Endothelial cell of umbilical vein (primary cell): ENCODE results near the gene CLEC20A. TPM values are rescaled to one million over a fixed set of nuclear protein-coding genes. Genes with fewer than 3 reads are reported as not detected.

Experiments used
- BruUV-seq: library from RNA; stranded (reverse); fragments of 400-500 nt; replicated peaks from 2 replicates; lab custom pipeline; 2021; lab: Mats Ljungman, UMichigan
- CTCF ChIA-PET: fragments of 300-600, 350-600 bp; sonication (Branson Sonifier 250); formaldehyde crosslinking; loops from one replicate; lab custom pipeline; 2021; ENCODE audit warnings: antibody characterized with exemption, inconsistent platforms; lab: Charles Lee
- POLR2A ChIA-PET: fragments of 300-600, 350-600 bp; sonication (Branson Sonifier 250); formaldehyde crosslinking; loops from one replicate; lab custom pipeline; 2021; ENCODE audit warnings: antibody characterized with exemption, inconsistent platforms; lab: Charles Lee
- DNase-seq: peaks from one replicate; pipeline ENCODE4 v3.0.0-alpha.2; 2011; ENCODE audit warnings: low read depth, low spot score
- FAIRE-seq: peaks from 2 replicates; lab custom pipeline; 2011; peaks lifted over from hg19 to GRCh38; lab: Jason Lieb, UNC
- H2AFZ ChIP-seq: 2 replicates; pipeline ENCODE4 v1.6.0; 2012; ENCODE audit warnings: low read depth, low read length, control low read depth, inconsistent platforms
- H3K27ac ChIP-seq: 2 replicates; pipeline ENCODE4 v1.5.1; 2011; ENCODE audit warnings: low read depth, mild to moderate bottlenecking, control low read depth, low read length, moderate library complexity; ENCODE audit not compliant: insufficient read depth
- H3K27me3 ChIP-seq, 2 experiments: 2 replicates each; pipeline versions ENCODE4 v1.6.0 to v1.6.1; 2011; ENCODE audit warnings: low read length in 2 of 2, mixed read lengths in 1 of 2; ENCODE audit not compliant: control insufficient read depth in 2 of 2, insufficient read depth in 2 of 2
- H3K36me3 ChIP-seq, 2 experiments: 2 replicates in 1 of 2; 3 replicates in 1 of 2; pipeline ENCODE4 v1.5.1; 2011; ENCODE audit warnings: low read length in 2 of 2, mild to moderate bottlenecking in 1 of 2, moderate library complexity in 1 of 2; ENCODE audit not compliant: control insufficient read depth in 2 of 2, insufficient read depth in 2 of 2; ENCODE audit errors: extremely low read depth in 1 of 2
- H3K4me1 ChIP-seq: 3 replicates; pipeline ENCODE4 v1.5.1; 2011; ENCODE audit warnings: mild to moderate bottlenecking, low read length; ENCODE audit not compliant: control insufficient read depth, insufficient read depth; ENCODE audit errors: extremely low read depth
- H3K4me2 ChIP-seq: 2 replicates; pipeline ENCODE4 v1.6.1; 2011; ENCODE audit warnings: low read length, control low read depth, mixed read lengths; ENCODE audit not compliant: insufficient read depth
- H3K4me3 ChIP-seq, 3 experiments: fragments of 200-600 bp in 1 of 3; sonication (generic), shearing (Covaris generic) in 1 of 3; replicated peaks in 1 of 3; 2 replicates each; pipeline ENCODE4 v1.5.1; 2011 to 2016; ENCODE audit warnings: control low read depth in 3 of 3, low read length in 3 of 3, mild to moderate bottlenecking in 2 of 3, inconsistent platforms in 1 of 3, low read depth in 1 of 3, moderate library complexity in 1 of 3; ENCODE audit not compliant: insufficient read depth in 1 of 3
- H3K79me2 ChIP-seq: 2 replicates; pipeline ENCODE4 v1.6.0; 2012; ENCODE audit warnings: low read length, inconsistent platforms; ENCODE audit not compliant: control insufficient read depth, insufficient read depth
- H3K9ac ChIP-seq: replicated peaks from 2 replicates; pipeline ENCODE3; 2011; ENCODE audit warnings: low read length, control low read depth; ENCODE audit not compliant: insufficient read depth; ENCODE audit errors: extremely low read depth
- H3K9me1 ChIP-seq: replicated peaks from 3 replicates; pipeline ENCODE4 v1.6.0; 2011; ENCODE audit warnings: mild to moderate bottlenecking, low read length; ENCODE audit not compliant: control insufficient read depth, insufficient read depth; ENCODE audit errors: extremely low read depth
- H3K9me3 ChIP-seq: replicated peaks from 2 replicates; pipeline ENCODE4 v1.5.1; 2012; ENCODE audit warnings: low read length, inconsistent platforms; ENCODE audit not compliant: control insufficient read depth, insufficient read depth
- H4K20me1 ChIP-seq: replicated peaks from 2 replicates; pipeline ENCODE3; 2011; ENCODE audit warnings: mild to moderate bottlenecking, low read length; ENCODE audit not compliant: control insufficient read depth, insufficient read depth; ENCODE audit errors: extremely low read depth
- CTCF ChIP-seq, 2 donors: IDR thresholded peaks; 1 replicate in 1 of 2; 2 replicates in 1 of 2; pipeline ENCODE4 v1.5.1; 2011; ENCODE audit warnings: low read length in 2 of 2, mild to moderate bottlenecking in 2 of 2, moderate library complexity in 2 of 2, control low read depth in 1 of 2, inconsistent platforms in 1 of 2, low read depth in 1 of 2; ENCODE audit not compliant: insufficient read depth in 1 of 2; ENCODE audit errors: extremely low read depth in 1 of 2
- EZH2 ChIP-seq: IDR thresholded peaks from 2 replicates; pipeline ENCODE4 v1.6.1; 2012; ENCODE audit warnings: borderline replicate concordance, low read depth, mild to moderate bottlenecking, moderate library complexity, low read length, inconsistent platforms; ENCODE audit not compliant: severe bottlenecking
- FOS ChIP-seq: IDR thresholded peaks from 2 replicates; pipeline ENCODE4 v1.6.1; 2011; ENCODE audit warnings: mild to moderate bottlenecking, low read length, moderate library complexity, borderline replicate concordance; ENCODE audit not compliant: insufficient read depth
- GATA2 ChIP-seq: IDR thresholded peaks from 2 replicates; pipeline ENCODE4 v1.7.0; 2011; ENCODE audit warnings: low read depth, mild to moderate bottlenecking, moderate library complexity, mixed read lengths, low read length; ENCODE audit not compliant: insufficient read length, insufficient read depth
- JUN ChIP-seq: IDR thresholded peaks from 2 replicates; pipeline ENCODE4 v1.6.1; 2011; ENCODE audit warnings: borderline replicate concordance, low read depth; ENCODE audit not compliant: insufficient read length, insufficient read depth
- MYC ChIP-seq: IDR thresholded peaks from one replicate; pipeline ENCODE4 v1.6.1; 2011; ENCODE audit warnings: mild to moderate bottlenecking, low read depth, low read length
- POLR2A ChIP-seq: IDR thresholded peaks from 2 replicates; pipeline ENCODE4 v1.6.1; 2012; ENCODE audit warnings: low read depth, mild to moderate bottlenecking, control low read depth, low read length
- POLR2AphosphoS5 ChIP-seq: IDR thresholded peaks from 2 replicates; pipeline ENCODE4 v1.6.1; 2012; ENCODE audit warnings: low read depth, mild to moderate bottlenecking, control low read depth, low read length, moderate library complexity; ENCODE audit not compliant: insufficient read depth
- dilution Hi-C: fragments of 300-500 bp; cut with MboI; formaldehyde crosslinking; loops from one replicate; pipeline ENCODE4 v1.15.0; 2019; ENCODE audit warnings: low sequenced_read_pairs; ENCODE audit not compliant: extremely low pct_ligation_motif_present
- intact Hi-C: fragments of 100-400 bp; cut with micrococcal nuclease; formaldehyde crosslinking; loops from one replicate; pipeline ENCODE4 v1.10.0; 2022
- polyA plus RNA-seq, 4 experiments: library from polyadenylated mRNA; depleted of rRNA in 3 of 4; stranded (reverse) in 3 of 4; unstranded in 1 of 4; fragments of >200 nt; gene quantifications; 2 replicates each; pipeline versions ENCODE4 v1.2.1 to v1.2.3, GENCODE V29; 2011 to 2012; ENCODE audit warnings: missing spikeins in 1 of 4
- total RNA-seq: library from RNA; stranded (reverse); gene quantifications from 2 replicates; pipeline ENCODE4 v1.2.3, GENCODE V29; 2021
- TF ChIP-seq, protein P1 (sequence below): IDR thresholded peaks from 2 replicates; pipeline ENCODE4 v1.6.1; 2011; ENCODE audit not compliant: insufficient read depth, insufficient read length

Gene CLEC20A
- total and polyA plus RNA-seq, 2 donors (not counting 3 experiments of a cell fraction or from before 2014, with no cell fraction given): not detected

GRCh38 chr1:178502856-178503255 lies 6.1 kb upstream of the CLEC20A start:
- BruUV-seq: no TSS peak
- Histone ChIP-seq H3K9ac (no peak overlapping the region), H3K9me1 (no peaks in the 10 kb centered on the region), H3K27ac (no peak overlapping the region), H3K36me3 (no peaks in the 10 kb centered on the region), H3K27me3 (no peaks in the 10 kb centered on the region), H2AFZ (no peak overlapping the region), H3K4me3 (no peak overlapping the region), H3K4me2 (no peak overlapping the region), H3K4me1 (no peaks in the 10 kb centered on the region), H3K9me3 (no peaks in the 10 kb centered on the region), H4K20me1 (no peaks in the 10 kb centered on the region), H3K79me2 (no peaks in the 10 kb centered on the region)
- ChIA-PET POLR2A (no interaction called here), CTCF (interaction anchor here (1.9 to 10.5 kb wide), 4 partner anchors 38 to 205 kb away, joined by 6 to 240 read pairs (median 52); no protein-coding TSS in a partner anchor)
- dilution Hi-C loops (no loop called here), intact Hi-C loops (loop anchor here (5.0 kb wide), 1 partner anchor 131 kb away; no protein-coding TSS in a partner anchor)
- FAIRE-seq (no peak), DNase-seq (no peak)
- TF ChIP-seq POLR2AphosphoS5 (no peak), POLR2A (no peak), GATA2 (no peak), CTCF (IDR thresholded peaks at IDR 0.05; ENCODE audit: extremely low read depth in 1 of 2, insufficient read depth in 1 of 2, low read depth in 1 of 2, low read length in 2 of 2) (no peak), EZH2 (no peak), MYC (no peak), JUN (no peak), FOS (no peak)
- TF ChIP-seq, protein P1, sequence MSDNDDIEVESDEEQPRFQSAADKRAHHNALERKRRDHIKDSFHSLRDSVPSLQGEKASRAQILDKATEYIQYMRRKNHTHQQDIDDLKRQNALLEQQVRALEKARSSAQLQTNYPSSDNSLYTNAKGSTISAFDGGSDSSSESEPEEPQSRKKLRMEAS: no peak
